Mucosa of descending colon (tissue), 3 donors: ENCODE results near the gene TMC2. TPM values are rescaled to one million over a fixed set of nuclear protein-coding genes. Genes with fewer than 3 reads are reported as not detected.

Experiments used
- ATAC-seq: fragments of 200-7000 bp; cut with Tn5 transposase; one replicate; pipeline ENCODE4 v1.9.1; 2020; ENCODE audit warnings: mild to moderate bottlenecking, moderate library complexity
- DNase-seq, 3 donors: peaks; one replicate each; pipeline ENCODE4 v3.0.0-alpha.2; 2020
- H3K36me3 ChIP-seq: fragments of 200-600 bp; one replicate; pipeline ENCODE4 v1.8.0; 2021; ENCODE audit warnings: low read depth, mild to moderate bottlenecking
- H3K4me1 ChIP-seq: fragments of 200-600 bp; one replicate; pipeline ENCODE4 v1.8.0; 2021; ENCODE audit warnings: low read depth, mild to moderate bottlenecking
- H3K4me3 ChIP-seq: fragments of 200-600 bp; one replicate; pipeline ENCODE4 v1.8.0; 2021; ENCODE audit warnings: mild to moderate bottlenecking
- H3K9me3 ChIP-seq: fragments of 200-600 bp; one replicate; pipeline ENCODE4 v1.8.0; 2021; ENCODE audit warnings: mild to moderate bottlenecking
- CTCF ChIP-seq: fragments of 200-600 bp; IDR thresholded peaks from one replicate; pipeline ENCODE4 v1.8.0; 2022; ENCODE audit warnings: antibody characterized with exemption, mild to moderate bottlenecking
- intact Hi-C, 2 donors: fragments of 100-400 bp; cut with DNase I in 1 of 2; cut with micrococcal nuclease in 1 of 2; formaldehyde crosslinking; loops; one replicate each; pipeline versions ENCODE4 v1.11.0 to v1.11.1; 2022; cut with DNase I, micrococcal nuclease
- total RNA-seq, 3 donors: library from RNA; stranded (reverse); fragmentation: NEBNext Ultra II Directional in 2 of 3; extraction: Animal tissue kit (Norgen Biotek cat#: 25700) in 2 of 3; gene quantifications; one replicate each; pipeline versions ENCODE4 v1.2.1 to v1.2.4, GENCODE V29; 2021 to 2023
- donor health status: DM: no; HTN: no; CAD: no; lungs with moderate emphysema.
- donor health status: DM: no; HTN: no; CAD: no.
- donor health status: DM: no; HTN: yes; CAD: no.

The TMC2 gene
- total RNA-seq, 3 donors from 2014 or later: 0.09 to 0.41 TPM; not detected in 1

GRCh38 chr20:2541940-2542339 is 5.6 kb downstream of the TMC2 start:
- H3K36me3 ChIP-seq: no peaks in the 10 kb centered on the region
- H3K4me3 ChIP-seq: no peak overlapping the region
- intact Hi-C loops: no loop called here
- TF ChIP-seq CTCF: no peak
- H3K9me3 ChIP-seq: no peaks in the 10 kb centered on the region
- DNase-seq (no peak), ATAC-seq (no peak)
- H3K4me1 ChIP-seq: no peaks in the 10 kb centered on the region

- no peak for ATAC-seq
- Histone ChIP-seq H3K4me3 (no peak overlapping the region), H3K36me3 (no peaks in the 10 kb centered on the region), H3K9me3 (no peaks in the 10 kb centered on the region), H3K4me1 (no peaks in the 10 kb centered on the region)
- no peak for DNase-seq
- no peak for TF ChIP-seq CTCF
- intact Hi-C loops: no loop called here
Observed at GRCh38 chr20:2542361-2542760, 6.0 kb downstream of the TMC2 start.

- no peak for ATAC-seq
- no peaks in the 10 kb centered on the region for H3K36me3 ChIP-seq
- no peak for TF ChIP-seq CTCF
Observed at GRCh38 chr20:2544211-2544610, 7.8 kb downstream of the TMC2 start.

GRCh38 chr20:2545594-2545993 is 9.2 kb downstream of the TMC2 start:
- Histone ChIP-seq H3K36me3 (no peaks in the 10 kb centered on the region), H3K4me1 (no peaks in the 10 kb centered on the region), H3K4me3 (no peak overlapping the region), H3K9me3 (no peaks in the 10 kb centered on the region)
- ATAC-seq (no peak), DNase-seq (no peak)
- no peak for TF ChIP-seq CTCF
- intact Hi-C loops: no loop called here

More at GRCh38 chr20:2544211-2544610, 7.8 kb downstream of the TMC2 start:
- Histone ChIP-seq H3K4me1 (no peaks in the 10 kb centered on the region), H3K4me3 (no peak overlapping the region), H3K9me3 (no peaks in the 10 kb centered on the region)
- DNase-seq: no peak
- intact Hi-C loops: no loop called here

GRCh38 chr20:2557873-2558580 is 21.7 kb downstream of the TMC2 start:
- Histone ChIP-seq H3K4me3 (no peak overlapping the region), H3K4me1 (peaks cover 7% of the 10 kb centered on the region), H3K36me3 (no peaks in the 10 kb centered on the region), H3K9me3 (no peaks in the 10 kb centered on the region)
- intact Hi-C loops: no loop called here
- DNase-seq (no peak), ATAC-seq (no peak)
- TF ChIP-seq CTCF: no peak
